Stomach (tissue), 9 donors: ENCODE data around the gene FAM83B. TPM values are rescaled to one million over a fixed set of nuclear protein-coding genes. Genes with fewer than 3 reads are reported as not detected.

Experiments
- DNase-seq, 2 donors: peaks; one replicate each; pipeline versions ENCODE4 v3.0.0 to v3.0.0-alpha.2; 2013 to 2019
- H3K27ac ChIP-seq, 5 donors: fragments of 200-600 bp in 4 of 5; sonication (generic) in 4 of 5; one replicate each; pipeline ENCODE4 v1.5.1; 2013 to 2019; ENCODE audit warnings: mild to moderate bottlenecking in 1 of 5, moderate library complexity in 1 of 5
- H3K27me3 ChIP-seq, 3 donors: fragments of 200-600 bp; sonication (generic); one replicate each; pipeline ENCODE4 v1.5.1; 2017 to 2019; ENCODE audit warnings: mixed run types in 1 of 3
- H3K36me3 ChIP-seq, 4 donors: fragments of 200-600 bp; sonication (generic); 1 replicate in 3 of 4; 2 replicates in 1 of 4; pipeline ENCODE4 v1.5.1; 2016 to 2019
- H3K4me1 ChIP-seq, 4 donors: fragments of 200-600 bp; sonication (generic); one replicate each; pipeline ENCODE4 v1.5.1; 2016 to 2019
- H3K4me3 ChIP-seq, 4 donors: fragments of 200-600 bp; sonication (generic) in 3 of 4; one replicate each; pipeline ENCODE4 v1.5.1; 2016 to 2019; ENCODE audit warnings: mild to moderate bottlenecking in 1 of 4
- H3K9me3 ChIP-seq, 4 donors: fragments of 200-600 bp; sonication (generic); one replicate each; pipeline ENCODE4 v1.5.1; 2016 to 2019
- CTCF ChIP-seq, 7 experiments: fragments of 450-650 bp in 4 of 7; fragments of 200-600 bp in 3 of 7; sonication (generic) in 3 of 7; IDR thresholded peaks; one replicate each; pipeline ENCODE4 v1.5.1; 2016 to 2019; ENCODE audit warnings: antibody characterized with exemption in 7 of 7, control low read depth in 2 of 7, mild to moderate bottlenecking in 1 of 7
- EP300 ChIP-seq: sonication (generic); formaldehyde crosslinking; IDR thresholded peaks from one replicate; pipeline ENCODE4 v1.6.1; 2017; ENCODE audit warnings: antibody characterized with exemption
- POLR2A ChIP-seq, 4 donors: fragments of 450-650 bp; IDR thresholded peaks; one replicate each; pipeline ENCODE4 v1.6.1; 2016; ENCODE audit warnings: antibody characterized with exemption in 4 of 4, control low read depth in 2 of 4, mild to moderate bottlenecking in 1 of 4, moderate library complexity in 1 of 4
- POLR2AphosphoS5 ChIP-seq, 3 donors: sonication (generic); formaldehyde crosslinking; IDR thresholded peaks; one replicate each; pipeline ENCODE4 v1.6.1; 2016; ENCODE audit warnings: antibody characterized with exemption in 3 of 3
- WGBS, 5 donors: extraction: QIAGEN DNeasy Blood & Tissue Kit in 3 of 5; methylation state at CpG; one replicate each; pipeline versions ENCODE4 v1.1.5 to v1.1.7; 2013 to 2018; 5-methylcytosine and 5-hydroxymethylcytosine counted together
- intact Hi-C: fragments of 100-400 bp; cut with DNase I; formaldehyde crosslinking; loops from one replicate; pipeline ENCODE4 v1.15.1; 2023; ENCODE audit warnings: low total_unique reads
- polyA plus RNA-seq, 3 donors: library from polyadenylated mRNA; stranded (reverse); fragments of 200-250 nt; gene quantifications; one replicate each; pipeline ENCODE4 v1.2.3, GENCODE V29; 2013
- total RNA-seq, 5 donors: library from RNA; depleted of rRNA; stranded (reverse); fragments of >200 nt; gene quantifications; one replicate each; pipeline versions ENCODE4 v1.1.0 to v1.2.3, GENCODE V29; 2014 to 2016
- donor health status: healthy with polysubstance abuse.
- donor health status: Bipolar disorder and iron deficiency.
- donor health status: healthy.

The FAM83B gene
- total and polyA plus RNA-seq, 8 donors = 0.44 to 19.3 (median 6.4) TPM

- Histone ChIP-seq H3K27me3 (no peaks in the 10 kb centered on the region), H3K4me3 (no peak overlapping the region), H3K4me1 (no peaks in the 10 kb centered on the region), H3K36me3 (no peaks in the 10 kb centered on the region), H3K9me3 (no peaks in the 10 kb centered on the region), H3K27ac (no peak overlapping the region)
- intact Hi-C loops = no loop called here
- no peak for TF ChIP-seq POLR2AphosphoS5 (IDR thresholded peaks at IDR 0.05)
- no peak for DNase-seq
- WGBS, 5 donors = 46 to 71% (median 54%) methylated on average over 3 of the region's 3 CpGs
Measured at GRCh38 chr6:54896302-54896701, 49.7 kb downstream of the FAM83B start.

GRCh38 chr6:54897462-54898189, 51.1 kb downstream of the FAM83B start:
- Histone ChIP-seq H3K27ac (no peak overlapping the region), H3K4me1 (no peaks in the 10 kb centered on the region), H3K4me3 (no peak overlapping the region), H3K36me3 (no peaks in the 10 kb centered on the region), H3K9me3 (no peaks in the 10 kb centered on the region), H3K27me3 (no peaks in the 10 kb centered on the region)
- no peak for DNase-seq
- TF ChIP-seq POLR2AphosphoS5 (IDR thresholded peaks at IDR 0.05) (no peak), CTCF (IDR thresholded peaks at IDR 0.05) (no peak), POLR2A (IDR thresholded peaks at IDR 0.05) (no peak), EP300 (no peak)
- intact Hi-C loops = no loop called here
- 37 to 50% (median 41%) methylated on average over 2 of the region's 2 CpGs for WGBS, 5 donors

- no peaks in the 10 kb centered on the region for H3K9me3 ChIP-seq
- intact Hi-C loops = no loop called here
- no peaks in the 10 kb centered on the region for H3K36me3 ChIP-seq
- no peaks in the 10 kb centered on the region for H3K27me3 ChIP-seq
- TF ChIP-seq CTCF (IDR thresholded peaks at IDR 0.05) (no peak), EP300 (no peak), POLR2A (IDR thresholded peaks at IDR 0.05) (no peak), POLR2AphosphoS5 (IDR thresholded peaks at IDR 0.05) (no peak)
- no peak overlapping the region for H3K27ac ChIP-seq
- no peaks in the 10 kb centered on the region for H3K4me1 ChIP-seq
- H3K4me3 ChIP-seq = no peak overlapping the region
- DNase-seq = no peak
- WGBS, 5 donors = 83 to 88% (median 85%) methylated on average over 3 of the region's 3 CpGs
Measured at GRCh38 chr6:54898767-54899166, 52.2 kb downstream of the FAM83B start.

GRCh38 chr6:54899442-54899841, 52.9 kb downstream of the FAM83B start:
- WGBS, 5 donors = 88 to 94% (median 90%) methylated on average over 3 of the region's 3 CpGs

More at GRCh38 chr6:54899442-54899841, 52.9 kb downstream of the FAM83B start:
- no peak overlapping the region for H3K27ac ChIP-seq
- TF ChIP-seq CTCF (IDR thresholded peaks at IDR 0.05) (no peak), POLR2AphosphoS5 (IDR thresholded peaks at IDR 0.05) (no peak), EP300 (no peak), POLR2A (IDR thresholded peaks at IDR 0.05) (no peak)
- no peaks in the 10 kb centered on the region for H3K27me3 ChIP-seq
- H3K9me3 ChIP-seq = no peaks in the 10 kb centered on the region
- H3K4me3 ChIP-seq = no peak overlapping the region
- DNase-seq = no peak
- intact Hi-C loops = no loop called here
- H3K4me1 ChIP-seq = no peaks in the 10 kb centered on the region
- H3K36me3 ChIP-seq = no peaks in the 10 kb centered on the region
